Neural cell (in vitro differentiated cells): ENCODE results near the gene USP34. TPM values are rescaled to one million over a fixed set of nuclear protein-coding genes. Genes with fewer than 3 reads are reported as not detected.

Experiments used
- H2AFZ ChIP-seq: fragments of 200-600, 300-800 bp; sonication (generic), shearing (Covaris generic); 2 replicates; pipeline ENCODE4 v1.6.0; 2014; ENCODE audit warnings: low read depth, mild to moderate bottlenecking, antibody characterized with exemption, low read length, moderate library complexity
- H3F3A ChIP-seq: fragments of 200-600 bp; shearing (Covaris generic); 2 replicates; pipeline ENCODE4 v1.6.1; 2016; ENCODE audit warnings: mild to moderate bottlenecking, moderate library complexity, mixed read lengths, antibody characterized with exemption, low read length; ENCODE audit not compliant: insufficient read depth, poor library complexity, severe bottlenecking
- H3K27ac ChIP-seq: fragments of 200-600, 300-800 bp; sonication (generic), shearing (Covaris generic); 2 replicates; pipeline ENCODE4 v1.5.1; 2014; ENCODE audit warnings: mild to moderate bottlenecking, low read length, moderate library complexity
- H3K27me3 ChIP-seq: fragments of 300-800, 200-600 bp; sonication (generic), shearing (Covaris generic); 2 replicates; pipeline ENCODE4 v1.6.0; 2014; ENCODE audit warnings: mild to moderate bottlenecking, low read depth, low read length, moderate library complexity; ENCODE audit not compliant: insufficient read depth
- H3K36me3 ChIP-seq: fragments of 300-800, 200-600 bp; sonication (generic), shearing (Covaris generic); 2 replicates; pipeline ENCODE4 v1.5.1; 2014; ENCODE audit warnings: mild to moderate bottlenecking, antibody characterized with exemption, low read length, moderate library complexity; ENCODE audit not compliant: insufficient read depth
- H3K4me2 ChIP-seq: fragments of 300-800, 200-600 bp; sonication (generic), shearing (Covaris generic); 2 replicates; pipeline ENCODE4 v1.6.0; 2014; ENCODE audit warnings: mild to moderate bottlenecking, low read length
- H3K4me3 ChIP-seq: fragments of 300-800, 200-600 bp; sonication (generic), shearing (Covaris generic); 2 replicates; pipeline ENCODE4 v1.5.1; 2014; ENCODE audit warnings: mild to moderate bottlenecking, low read length, moderate library complexity
- H3K79me2 ChIP-seq: fragments of 200-600 bp; shearing (Covaris generic); replicated peaks from 2 replicates; pipeline ENCODE4 v1.6.0; 2014; ENCODE audit warnings: mild to moderate bottlenecking, low read length, moderate library complexity; ENCODE audit not compliant: insufficient read depth
- H3K9ac ChIP-seq: fragments of 300-800, 200-600 bp; sonication (generic), shearing (Covaris generic); 2 replicates; pipeline ENCODE4 v1.6.1; 2016; ENCODE audit warnings: mild to moderate bottlenecking, low read length, mixed read lengths
- H3K9me2 ChIP-seq: fragments of 200-600 bp; shearing (Covaris generic); 2 replicates; pipeline ENCODE4 v1.6.1; 2016; ENCODE audit warnings: mild to moderate bottlenecking, low read length, mixed read lengths; ENCODE audit not compliant: insufficient read depth
- H3K9me3 ChIP-seq: fragments of 200-600, 300-800 bp; sonication (generic), shearing (Covaris generic); 2 replicates; pipeline ENCODE4 v1.6.1; 2016; ENCODE audit warnings: mild to moderate bottlenecking, mixed run types, low read length, moderate library complexity, mixed read lengths
- H4K20me1 ChIP-seq: fragments of 200-600 bp; shearing (Covaris generic); 2 replicates; pipeline ENCODE4 v1.6.1; 2016; ENCODE audit warnings: mild to moderate bottlenecking, mixed run types; ENCODE audit not compliant: insufficient read depth
- EP300 ChIP-seq: fragments of 450-650 bp; conservative IDR thresholded peaks from 2 replicates; pipeline ENCODE4 v1.6.1; 2014; ENCODE audit warnings: antibody characterized with exemption, mild to moderate bottlenecking, moderate library complexity; ENCODE audit not compliant: poor library complexity, severe bottlenecking
- EZH2 ChIP-seq: fragments of 200-600, 300-800 bp; shearing (Covaris generic), sonication (generic); IDR thresholded peaks from 2 replicates; pipeline ENCODE4 v1.6.1; 2014; ENCODE audit warnings: antibody characterized with exemption, low read length, borderline replicate concordance, mild to moderate bottlenecking; ENCODE audit not compliant: insufficient read depth, poor library complexity, severe bottlenecking
- MXI1 ChIP-seq: fragments of 450-650 bp; conservative IDR thresholded peaks from 2 replicates; pipeline ENCODE4 v1.6.1; 2014; ENCODE audit warnings: antibody characterized with exemption, mild to moderate bottlenecking; ENCODE audit not compliant: poor library complexity, severe bottlenecking
- POLR2AphosphoS5 ChIP-seq: IDR thresholded peaks from 2 replicates; pipeline ENCODE4 v1.6.1; 2012
- RAD21 ChIP-seq: fragments of 450-650 bp; conservative IDR thresholded peaks from 2 replicates; pipeline ENCODE4 v1.6.1; 2014; ENCODE audit warnings: antibody characterized with exemption, mild to moderate bottlenecking, moderate library complexity
- SMC3 ChIP-seq: fragments of 450-650 bp; conservative IDR thresholded peaks from 2 replicates; pipeline ENCODE4 v1.6.1; 2014; ENCODE audit warnings: antibody characterized with exemption, mild to moderate bottlenecking, moderate library complexity; ENCODE audit not compliant: poor library complexity
- TAF1 ChIP-seq: IDR thresholded peaks from 2 replicates; pipeline ENCODE4 v1.6.1; 2012; ENCODE audit warnings: low read depth
- polyA plus RNA-seq: library from polyadenylated mRNA; depleted of rRNA; stranded (reverse); fragments of >200 nt; gene quantifications from 2 replicates; pipeline ENCODE4 v1.2.3, GENCODE V29; 2014
- TF ChIP-seq, protein P1 (sequence below): fragments of 450-650 bp; IDR thresholded peaks from 2 replicates; pipeline ENCODE4 v1.5.1; 2014; ENCODE audit warnings: antibody characterized with exemption, mild to moderate bottlenecking, moderate library complexity; ENCODE audit not compliant: poor library complexity, severe bottlenecking
- TF ChIP-seq, protein P2 (sequence below): IDR thresholded peaks from 2 replicates; pipeline ENCODE4 v1.6.1; 2012; ENCODE audit warnings: borderline replicate concordance

Gene USP34
- polyA plus RNA-seq, 1 donor from 2014 or later: 87.9 TPM

DNA sequence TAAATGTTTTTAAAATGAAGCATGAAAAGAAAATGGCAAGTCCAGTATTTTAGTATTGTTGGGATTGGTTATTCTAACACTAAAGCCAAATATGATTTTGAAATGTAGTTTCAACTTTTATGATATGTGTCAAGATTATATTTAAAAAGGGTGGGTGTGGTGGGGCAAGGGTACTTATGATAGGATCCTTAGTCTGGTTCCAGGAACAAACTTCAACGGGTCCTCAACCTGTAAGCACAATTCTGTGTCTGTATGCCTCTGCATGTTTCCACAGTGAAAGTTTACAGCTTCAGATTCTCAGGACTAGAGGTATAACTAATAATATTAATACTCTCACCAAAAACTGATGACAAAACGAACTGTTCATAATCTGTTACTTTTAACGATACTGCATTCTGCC, 5.8 kb downstream of the USP34 start:
- Histone ChIP-seq H3K9me2 (no peaks in the 10 kb centered on the region), H2AFZ (no peak overlapping the region), H3F3A (peaks cover 7% of the 10 kb centered on the region), H4K20me1 (no peaks in the 10 kb centered on the region), H3K9ac (no peak overlapping the region), H3K27ac (no peak overlapping the region), H3K4me2 (no peak overlapping the region), H3K79me2 (peaks cover 87% of the 10 kb centered on the region), H3K36me3 (no peaks in the 10 kb centered on the region), H3K9me3 (no peaks in the 10 kb centered on the region), H3K4me3 (no peak overlapping the region), H3K27me3 (no peaks in the 10 kb centered on the region)
- TF ChIP-seq POLR2AphosphoS5: no peak
- TF ChIP-seq, protein P1, sequence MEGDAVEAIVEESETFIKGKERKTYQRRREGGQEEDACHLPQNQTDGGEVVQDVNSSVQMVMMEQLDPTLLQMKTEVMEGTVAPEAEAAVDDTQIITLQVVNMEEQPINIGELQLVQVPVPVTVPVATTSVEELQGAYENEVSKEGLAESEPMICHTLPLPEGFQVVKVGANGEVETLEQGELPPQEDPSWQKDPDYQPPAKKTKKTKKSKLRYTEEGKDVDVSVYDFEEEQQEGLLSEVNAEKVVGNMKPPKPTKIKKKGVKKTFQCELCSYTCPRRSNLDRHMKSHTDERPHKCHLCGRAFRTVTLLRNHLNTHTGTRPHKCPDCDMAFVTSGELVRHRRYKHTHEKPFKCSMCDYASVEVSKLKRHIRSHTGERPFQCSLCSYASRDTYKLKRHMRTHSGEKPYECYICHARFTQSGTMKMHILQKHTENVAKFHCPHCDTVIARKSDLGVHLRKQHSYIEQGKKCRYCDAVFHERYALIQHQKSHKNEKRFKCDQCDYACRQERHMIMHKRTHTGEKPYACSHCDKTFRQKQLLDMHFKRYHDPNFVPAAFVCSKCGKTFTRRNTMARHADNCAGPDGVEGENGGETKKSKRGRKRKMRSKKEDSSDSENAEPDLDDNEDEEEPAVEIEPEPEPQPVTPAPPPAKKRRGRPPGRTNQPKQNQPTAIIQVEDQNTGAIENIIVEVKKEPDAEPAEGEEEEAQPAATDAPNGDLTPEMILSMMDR: no peak
- TF ChIP-seq, protein P2, sequence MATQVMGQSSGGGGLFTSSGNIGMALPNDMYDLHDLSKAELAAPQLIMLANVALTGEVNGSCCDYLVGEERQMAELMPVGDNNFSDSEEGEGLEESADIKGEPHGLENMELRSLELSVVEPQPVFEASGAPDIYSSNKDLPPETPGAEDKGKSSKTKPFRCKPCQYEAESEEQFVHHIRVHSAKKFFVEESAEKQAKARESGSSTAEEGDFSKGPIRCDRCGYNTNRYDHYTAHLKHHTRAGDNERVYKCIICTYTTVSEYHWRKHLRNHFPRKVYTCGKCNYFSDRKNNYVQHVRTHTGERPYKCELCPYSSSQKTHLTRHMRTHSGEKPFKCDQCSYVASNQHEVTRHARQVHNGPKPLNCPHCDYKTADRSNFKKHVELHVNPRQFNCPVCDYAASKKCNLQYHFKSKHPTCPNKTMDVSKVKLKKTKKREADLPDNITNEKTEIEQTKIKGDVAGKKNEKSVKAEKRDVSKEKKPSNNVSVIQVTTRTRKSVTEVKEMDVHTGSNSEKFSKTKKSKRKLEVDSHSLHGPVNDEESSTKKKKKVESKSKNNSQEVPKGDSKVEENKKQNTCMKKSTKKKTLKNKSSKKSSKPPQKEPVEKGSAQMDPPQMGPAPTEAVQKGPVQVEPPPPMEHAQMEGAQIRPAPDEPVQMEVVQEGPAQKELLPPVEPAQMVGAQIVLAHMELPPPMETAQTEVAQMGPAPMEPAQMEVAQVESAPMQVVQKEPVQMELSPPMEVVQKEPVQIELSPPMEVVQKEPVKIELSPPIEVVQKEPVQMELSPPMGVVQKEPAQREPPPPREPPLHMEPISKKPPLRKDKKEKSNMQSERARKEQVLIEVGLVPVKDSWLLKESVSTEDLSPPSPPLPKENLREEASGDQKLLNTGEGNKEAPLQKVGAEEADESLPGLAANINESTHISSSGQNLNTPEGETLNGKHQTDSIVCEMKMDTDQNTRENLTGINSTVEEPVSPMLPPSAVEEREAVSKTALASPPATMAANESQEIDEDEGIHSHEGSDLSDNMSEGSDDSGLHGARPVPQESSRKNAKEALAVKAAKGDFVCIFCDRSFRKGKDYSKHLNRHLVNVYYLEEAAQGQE: no peak
- no peak for TF ChIP-seq RAD21
- no peak for TF ChIP-seq MXI1

DNA sequence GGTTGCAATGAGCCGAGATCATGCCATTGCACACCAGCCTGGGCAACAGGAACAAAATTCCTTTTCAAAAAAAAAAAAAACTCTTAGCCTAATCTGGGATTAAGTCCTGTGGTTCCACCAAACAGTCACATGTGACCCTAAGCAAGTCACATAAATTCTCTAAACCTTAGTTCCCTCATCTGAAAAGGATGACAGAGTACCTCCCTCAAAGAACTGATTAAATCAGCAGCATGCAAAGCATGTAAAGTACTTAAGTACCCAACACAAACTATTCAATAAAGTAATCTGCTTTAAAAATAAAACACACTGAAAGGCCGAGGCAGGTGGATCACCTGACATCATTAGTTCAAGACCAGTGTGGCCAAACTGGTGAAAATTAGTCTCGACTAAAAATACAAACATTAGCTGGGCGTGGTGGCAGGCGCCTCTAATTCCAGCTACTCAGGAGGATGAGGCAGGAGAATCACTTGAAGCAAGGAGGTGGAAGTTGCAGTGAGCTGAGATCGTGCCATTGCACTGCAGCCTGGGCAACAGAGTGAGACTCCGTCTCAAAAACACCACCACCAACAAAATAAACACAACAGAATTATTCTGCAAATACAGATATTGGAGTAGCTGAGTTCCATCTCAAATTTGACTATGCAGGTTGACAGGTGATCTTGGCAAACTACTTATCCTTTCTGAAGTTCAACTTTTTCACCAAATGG, 7.0 kb downstream of the USP34 start:
- Histone ChIP-seq H3F3A (no peaks in the 10 kb centered on the region), H2AFZ (no peak overlapping the region), H4K20me1 (no peaks in the 10 kb centered on the region), H3K79me2 (peaks cover 83% of the 10 kb centered on the region), H3K9me2 (no peaks in the 10 kb centered on the region), H3K9ac (no peak overlapping the region), H3K4me2 (no peak overlapping the region), H3K36me3 (no peaks in the 10 kb centered on the region), H3K9me3 (no peaks in the 10 kb centered on the region), H3K27me3 (no peaks in the 10 kb centered on the region), H3K4me3 (no peak overlapping the region), H3K27ac (no peak overlapping the region)
- TF ChIP-seq RAD21: no peak
- TF ChIP-seq, protein P1: no peak
- TF ChIP-seq MXI1: no peak
- TF ChIP-seq, protein P2: no peak
- no peak for TF ChIP-seq EZH2
- TF ChIP-seq SMC3: no peak
- no peak for TF ChIP-seq EP300
- no peak for TF ChIP-seq POLR2AphosphoS5
- TF ChIP-seq TAF1: no peak
